K562 (cell line): Measurements from ENCODE around the gene SLC35E1. TPM values are rescaled to one million over a fixed set of nuclear protein-coding genes. Genes with fewer than 3 reads are reported as not detected.

Experiments used
- ATAC-seq: fragments of 200-7000 bp; cut with Tn5 transposase; 3 replicates; pipeline ENCODE4 v1.9.1; 2020; ENCODE audit warnings: moderate library complexity
- BruUV-seq: library from RNA; stranded (reverse); fragments of 400-500 nt; replicated peaks from 2 replicates; lab custom pipeline; 2021; lab: Mats Ljungman, UMichigan
- CTCF ChIA-PET: fragments of 300-600 bp; formaldehyde crosslinking; extraction: SDS; loops from one replicate; lab custom pipeline; 2021; ENCODE audit warnings: low intra/inter-chr PET ratio; lab: Yijun Ruan, JAX
- POLR2A ChIA-PET: fragments of 300-600, 350-650 bp; sonication (Branson Sonifier 250); formaldehyde crosslinking; extraction: SDS; loops from one replicate; lab custom pipeline; 2021; ENCODE audit warnings: antibody characterized with exemption, inconsistent platforms; lab: Yijun Ruan, JAX
- DNase-seq, 4 experiments: peaks; one replicate each; pipeline versions ENCODE4 v3.0.0 to v3.0.0-alpha.2; 2011 to 2018; ENCODE audit warnings: low spot score in 3 of 4, mixed read lengths in 3 of 4; ENCODE audit errors: extremely low read depth in 1 of 4
- FAIRE-seq: peaks from 2 replicates; lab custom pipeline; 2011; peaks lifted over from hg19 to GRCh38; lab: Jason Lieb, UNC
- H2AFZ ChIP-seq: 2 replicates; pipeline ENCODE4 v1.6.0; 2011; ENCODE audit warnings: low read depth, low read length, control low read depth, inconsistent platforms
- H3K27ac ChIP-seq: fragments of 200-600 bp; 3 replicates; pipeline ENCODE4 v1.8.0; 2011; ENCODE audit warnings: low read depth, mild to moderate bottlenecking, control low read depth, inconsistent platforms, low read length, moderate library complexity, mixed read lengths; ENCODE audit errors: extremely low read depth
- H3K27me3 ChIP-seq, 2 experiments: fragments of 300-600 bp in 1 of 2; 2 replicates in 1 of 2; 3 replicates in 1 of 2; pipeline versions ENCODE4 v1.6.0 to v1.8.0; 2011; ENCODE audit warnings: inconsistent platforms in 2 of 2, low read length in 2 of 2, mild to moderate bottlenecking in 1 of 2, mixed read lengths in 1 of 2, moderate library complexity in 1 of 2; ENCODE audit not compliant: control insufficient read depth in 2 of 2, insufficient read depth in 2 of 2
- H3K36me3 ChIP-seq: fragments of 300-600 bp; 3 replicates; pipeline ENCODE4 v1.8.0; 2011; ENCODE audit warnings: mild to moderate bottlenecking, low read length, inconsistent platforms; ENCODE audit not compliant: control insufficient read depth, insufficient read depth
- H3K4me1 ChIP-seq, 2 experiments: fragments of 200-600 bp in 1 of 2; replicated peaks in 1 of 2; 2 replicates in 1 of 2; 3 replicates in 1 of 2; pipeline versions ENCODE4 v1.5.1 to v1.8.0; 2011; ENCODE audit warnings: inconsistent platforms in 2 of 2, low read length in 2 of 2, mild to moderate bottlenecking in 1 of 2, mixed read lengths in 1 of 2, moderate library complexity in 1 of 2; ENCODE audit not compliant: control insufficient read depth in 2 of 2, insufficient read depth in 2 of 2
- H3K4me2 ChIP-seq: 2 replicates; pipeline ENCODE4 v1.6.1; 2011; ENCODE audit warnings: low read length, control low read depth, inconsistent platforms, mixed read lengths; ENCODE audit not compliant: insufficient read depth
- H3K4me3 ChIP-seq: fragments of 200-600 bp; sonication (generic), shearing (Covaris generic); 2 replicates; pipeline ENCODE4 v1.5.1; 2016; ENCODE audit warnings: control low read depth, inconsistent platforms
- H3K79me2 ChIP-seq: fragments of 200-600 bp; 3 replicates; pipeline ENCODE4 v1.8.0; 2011; ENCODE audit warnings: low read length, inconsistent platforms; ENCODE audit not compliant: control insufficient read depth, insufficient read depth
- H3K9ac ChIP-seq, 2 experiments: 2 replicates each; pipeline versions ENCODE4 v1.6.0 to v1.6.1; 2011; ENCODE audit warnings: low read depth in 2 of 2, low read length in 2 of 2, control low read depth in 1 of 2, inconsistent platforms in 1 of 2, mild to moderate bottlenecking in 1 of 2, mixed read lengths in 1 of 2; ENCODE audit not compliant: insufficient read depth in 1 of 2
- H3K9me1 ChIP-seq: one replicate; pipeline ENCODE4 v1.6.0; 2011; ENCODE audit warnings: inconsistent platforms, mild to moderate bottlenecking, low read length, moderate library complexity; ENCODE audit not compliant: control insufficient read depth, insufficient read depth
- H3K9me3 ChIP-seq: replicated peaks from 2 replicates; pipeline ENCODE4 v1.5.1; 2011; ENCODE audit warnings: low read depth, low read length, inconsistent platforms; ENCODE audit not compliant: control insufficient read depth, insufficient read depth
- H4K20me1 ChIP-seq: replicated peaks from 2 replicates; pipeline ENCODE4 v1.6.1; 2011; ENCODE audit warnings: low read length, inconsistent platforms, mixed read lengths; ENCODE audit not compliant: control insufficient read depth, insufficient read depth
- CLOCK ChIP-seq: fragments of 250-450 bp; sonication (Bioruptor Pico); IDR thresholded peaks from 2 replicates; pipeline ENCODE4 v1.4.0; 2020; ENCODE audit warnings: mild to moderate bottlenecking, moderate library complexity, borderline replicate concordance
- EWSR1 ChIP-seq: fragments of 450-650 bp; IDR thresholded peaks from 2 replicates; pipeline ENCODE4 v1.6.1; 2018; ENCODE audit warnings: borderline replicate concordance, mild to moderate bottlenecking, low read depth, moderate library complexity; ENCODE audit not compliant: partially characterized antibody
- ZNF583 ChIP-seq: fragments of 250-450 bp; sonication (Bioruptor Pico); IDR thresholded peaks from 2 replicates; pipeline ENCODE4 v1.4.0; 2020
- WGBS: fragments of 100-300 bp; shearing (Covaris generic); methylation state at CpG from one replicate; pipeline ENCODE4 v1.1.6; 2016; ENCODE audit warnings: low coverage, mixed read lengths; ENCODE audit not compliant: insufficient coverage; ENCODE audit errors: missing lambda C conversion rate; 5-methylcytosine and 5-hydroxymethylcytosine counted together
- in situ Hi-C: fragments of 300-500 bp; cut with MboI; formaldehyde crosslinking; loops from 4 replicates; pipeline ENCODE4 v1.15.0; 2018; ENCODE audit warnings: inconsistent platforms, mixed read lengths
- intact Hi-C: fragments of 100-400 bp; cut with micrococcal nuclease; formaldehyde crosslinking; loops from 2 replicates; pipeline ENCODE4 v1.14.2; 2022
- polyA plus RNA-seq, 8 experiments: library from polyadenylated mRNA; depleted of rRNA in 4 of 8; stranded (reverse) in 5 of 8; unstranded in 3 of 8; fragments of >200 nt; fragmentation: Nextera tagmentation in 2 of 8; fragmentation: Illumina TruSeq in 1 of 8; extraction: Ambion mirVana in 2 of 8; extraction: Trizol in 1 of 8; gene quantifications; 2 replicates each; pipeline versions ENCODE4 v1.2.1 to v1.2.3, GENCODE V29; 2011 to 2014; ENCODE audit warnings: inconsistent platforms in 1 of 8, missing spikeins in 1 of 8
- total RNA-seq, 7 experiments: library from RNA; depleted of rRNA in 6 of 7; stranded (reverse); fragments of >200 nt in 6 of 7; fragmentation: Illumina TruSeq in 2 of 7; extraction: Trizol in 2 of 7; gene quantifications; 2 replicates each; pipeline versions ENCODE4 v1.2.1 to v1.2.3, GENCODE V29; 2011 to 2021; ENCODE audit warnings: low replicate concordance in 1 of 7

SLC35E1 gene
- total and polyA plus RNA-seq, 9 of the 15 experiments (the other 6 are each of a cell fraction or from before 2014, with no cell fraction given): 15.0 to 40.1 (median 25.7) TPM

DNA sequence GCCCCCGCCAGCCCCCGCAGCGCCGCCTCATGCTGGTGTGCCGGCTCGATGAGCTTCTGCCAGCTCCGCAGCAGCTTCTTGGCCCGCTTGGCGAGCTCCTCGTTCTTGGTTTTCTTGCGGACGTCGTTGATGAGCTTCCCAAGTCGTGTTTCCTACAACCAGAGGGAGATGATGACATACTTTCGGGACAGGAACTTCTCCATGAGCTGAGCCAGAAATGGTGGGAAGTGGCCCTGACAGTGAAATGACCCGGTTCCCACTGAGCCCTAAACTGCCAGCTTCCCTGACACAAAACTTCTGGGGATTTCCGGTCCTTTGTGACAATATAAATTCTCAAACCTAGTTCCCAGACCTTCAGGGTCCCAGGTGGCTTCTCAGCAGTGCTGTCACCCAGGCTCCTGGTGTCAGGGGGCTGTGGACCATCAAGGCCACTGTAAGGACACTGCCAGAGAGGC, 5.3 kb upstream of the SLC35E1 start:
- POLR2A ChIA-PET: interaction anchor here (0.6 kb wide), 1 partner anchor 45 kb away, joined by 3 read pairs; no protein-coding TSS in a partner anchor
- ATAC-seq: no peak

More for the DNA sequence above, 5.3 kb upstream of the SLC35E1 start:
- Histone ChIP-seq H3K4me2 (no peak overlapping the region), H3K9me3 (no peaks in the 10 kb centered on the region), H3K4me3 (no peak overlapping the region), H3K27ac (no peak overlapping the region), H3K79me2 (peaks cover 88% of the 10 kb centered on the region), H2AFZ (no peak overlapping the region), H3K9me1 (peaks cover 8% of the 10 kb centered on the region), H3K27me3 (no peaks in the 10 kb centered on the region; a peak in 1 of 5 replicates), H3K36me3 (peaks cover 75% of the 10 kb centered on the region; the same call in 2 of the 3 replicates), H3K4me1 (peaks cover 29 to 47% of the 10 kb centered on the region in 2 experiments; a peak in 4 of 5 replicates), H3K9ac (peak overlapping the region in 1 of 2 experiments; percentile 40; a peak in 1 of 4 replicates), H4K20me1 (peaks cover 9% of the 10 kb centered on the region; the same call in 1 of the 2 replicates)
- 90% methylated on average over 4 of the region's 17 CpGs for WGBS
- intact Hi-C loops (no loop called here), in situ Hi-C loops (no loop called here)
- TF ChIP-seq EWSR1: no peak
- no peak for TF ChIP-seq CLOCK (CRISPR knock-in tag)
- TF ChIP-seq ZNF583 (CRISPR knock-in tag): no peak
- CTCF ChIA-PET: no interaction called here
- FAIRE-seq (no peak), DNase-seq (no peak)
- BruUV-seq: no TSS peak
